NCI-H774 (cell line): ENCODE measurements around the gene SSBP3.

Source experiments
- DNase-seq: peaks from one replicate; lab custom pipeline; 2025; lab: John Stamatoyannopoulos, UW

The SSBP3 gene

GRCh38 chr1:54409156-54410142 is 3.3 kb upstream of the SSBP3 start:
- DNase-seq = no peak

GRCh38 chr1:54408147-54409066 is 2.2 kb upstream of the SSBP3 start:
- DNase-seq = no peak

- peak; percentile 91 for DNase-seq
Measured at GRCh38 chr1:54407404-54408146, 1.4 kb upstream of the SSBP3 start.

GRCh38 chr1:54407154-54407403 is 885 bp upstream of the SSBP3 start:
- no peak for DNase-seq

GRCh38 chr1:54405898-54406293 is 298 bp downstream of the SSBP3 start:
- DNase-seq = no peak

GRCh38 chr1:54404939-54405897 is 976 bp downstream of the SSBP3 start:
- no peak for DNase-seq

GRCh38 chr1:54404263-54404662 is 1.9 kb downstream of the SSBP3 start:
- DNase-seq = no peak

GRCh38 chr1:54403808-54404261 is 2.4 kb downstream of the SSBP3 start:
- DNase-seq = no peak

- no peak for DNase-seq
Measured at GRCh38 chr1:54403405-54403804, 2.8 kb downstream of the SSBP3 start.

GRCh38 chr1:54402896-54403295 is 3.3 kb downstream of the SSBP3 start:
- no peak for DNase-seq

GRCh38 chr1:54401799-54402198 is 4.4 kb downstream of the SSBP3 start:
- no peak for DNase-seq

GRCh38 chr1:54400329-54400728 is 5.9 kb downstream of the SSBP3 start:
- DNase-seq = no peak

- no peak for DNase-seq
Measured at GRCh38 chr1:54399765-54400164, 6.4 kb downstream of the SSBP3 start.

GRCh38 chr1:54398963-54399528 is 7.1 kb downstream of the SSBP3 start:
- no peak for DNase-seq

GRCh38 chr1:54397980-54398379 is 8.2 kb downstream of the SSBP3 start:
- DNase-seq = no peak

- no peak for DNase-seq
Measured at GRCh38 chr1:54397090-54397591, 9.1 kb downstream of the SSBP3 start.

- no peak for DNase-seq
Measured at GRCh38 chr1:54396261-54396933, 9.8 kb downstream of the SSBP3 start.

- no peak for DNase-seq
Measured at GRCh38 chr1:54395281-54395934, 10.8 kb downstream of the SSBP3 start.

- no peak for DNase-seq
Measured at GRCh38 chr1:54394104-54394503, 12.1 kb downstream of the SSBP3 start.
